ENCODE results near the gene CLDN6.

The CLDN6 gene

GRCh38 chr16:3013998-3014690 lies 3.8 kb downstream of the CLDN6 start:
- Histone ChIP-seq H3K27me3 (ENCODE audit: control insufficient read depth, low read length) (peaks cover 16% of the 10 kb centered on the region), H3K27ac (ENCODE audit: low read depth, low read length) (no peak overlapping the region), H3F3A (ENCODE audit: control insufficient read depth, insufficient read depth) (no peaks in the 10 kb centered on the region), H3K9me3 (ENCODE audit: control insufficient read depth, insufficient read depth, low read length) (no peaks in the 10 kb centered on the region), H3K79me2 (ENCODE audit: control insufficient read depth, low read length) (no peaks in the 10 kb centered on the region), H4K20me1 (ENCODE audit: control insufficient read depth, insufficient read depth, low read depth, low read length) (no peaks in the 10 kb centered on the region), H3K4me2 (ENCODE audit: low read length) (no peak overlapping the region), H3K4me3 (ENCODE audit: low read length) (no peak overlapping the region), H3K9me2 (replicated peaks; ENCODE audit: control insufficient read depth, low read length) (no peaks in the 10 kb centered on the region), H3K4me1 (ENCODE audit: control insufficient read depth, low read length) (no peaks in the 10 kb centered on the region), H3K36me3 (ENCODE audit: control insufficient read depth, low read length) (no peaks in the 10 kb centered on the region)
- no peak for TF ChIP-seq CTCF (IDR thresholded peaks at IDR 0.05; ENCODE audit: low read depth, low read length, poor library complexity, severe bottlenecking)

GRCh38 chr16:3013491-3013951 lies 4.5 kb downstream of the CLDN6 start:
- Histone ChIP-seq H3K4me1 (ENCODE audit: control insufficient read depth, low read length) (peaks cover 1% of the 10 kb centered on the region), H3K9me2 (replicated peaks; ENCODE audit: control insufficient read depth, low read length) (no peaks in the 10 kb centered on the region), H3K27me3 (ENCODE audit: control insufficient read depth, low read length) (peaks cover 21% of the 10 kb centered on the region), H3F3A (ENCODE audit: control insufficient read depth, insufficient read depth) (no peaks in the 10 kb centered on the region), H3K9me3 (ENCODE audit: control insufficient read depth, insufficient read depth, low read length) (no peaks in the 10 kb centered on the region), H3K79me2 (ENCODE audit: control insufficient read depth, low read length) (no peaks in the 10 kb centered on the region), H3K4me3 (ENCODE audit: low read length) (no peak overlapping the region), H4K20me1 (ENCODE audit: control insufficient read depth, insufficient read depth, low read depth, low read length) (no peaks in the 10 kb centered on the region), H3K27ac (ENCODE audit: low read depth, low read length) (no peak overlapping the region), H3K36me3 (ENCODE audit: control insufficient read depth, low read length) (no peaks in the 10 kb centered on the region), H3K4me2 (ENCODE audit: low read length) (no peak overlapping the region)
- no peak for TF ChIP-seq EZH2phosphoT487 (IDR thresholded peaks at IDR 0.05; ENCODE audit: borderline replicate concordance, low read length)
- TF ChIP-seq CTCF (IDR thresholded peaks at IDR 0.05; ENCODE audit: low read depth, low read length, poor library complexity, severe bottlenecking) = no peak

GRCh38 chr16:3012828-3013420 lies 5.1 kb downstream of the CLDN6 start, which contains the start of gene CLDN9:
TSS of gene CLDN9 (plus strand) at chr16:3012923. CDS start at chr16:3013363, 440 bp downstream.
- Histone ChIP-seq H3K79me2 (ENCODE audit: control insufficient read depth, low read length) (no peaks in the 10 kb centered on the region), H3K9me3 (ENCODE audit: control insufficient read depth, insufficient read depth, low read length) (no peaks in the 10 kb centered on the region), H3K9me2 (replicated peaks; ENCODE audit: control insufficient read depth, low read length) (no peaks in the 10 kb centered on the region), H3K27me3 (ENCODE audit: control insufficient read depth, low read length) (peaks cover 27% of the 10 kb centered on the region), H3K27ac (ENCODE audit: low read depth, low read length) (no peak within 1 kb of the TSS), H3K4me3 (ENCODE audit: low read length) (no peak within 1 kb of the TSS), H3K36me3 (ENCODE audit: control insufficient read depth, low read length) (no peaks in the 10 kb centered on the region), H4K20me1 (ENCODE audit: control insufficient read depth, insufficient read depth, low read depth, low read length) (no peaks in the 10 kb centered on the region), H3F3A (ENCODE audit: control insufficient read depth, insufficient read depth) (no peaks in the 10 kb centered on the region), H3K4me2 (ENCODE audit: low read length) (no peak within 1 kb of the TSS), H3K4me1 (ENCODE audit: control insufficient read depth, low read length) (peaks cover 7% of the 10 kb centered on the region)
- TF ChIP-seq CTCF (IDR thresholded peaks at IDR 0.05; ENCODE audit: low read depth, low read length, poor library complexity, severe bottlenecking) = no peak
